Measurements from ENCODE around the gene CDH4. TPM values are rescaled to one million over a fixed set of nuclear protein-coding genes. Genes with fewer than 3 reads are reported as not detected.

The CDH4 gene
- total RNA-seq, 1 experiment from 2014 or later, result not detected

GRCh38 chr20:61321481-61321880 is 69.4 kb downstream of the CDH4 start:
- no TSS peak for BruUV-seq (replicated peaks)
- no peaks in the 10 kb centered on the region for H3K36me3 Mint-ChIP-seq (ENCODE audit: insufficient read depth, unreplicated experiment)
- Histone ChIP-seq H3K27me3 (replicated peaks; ENCODE audit: control insufficient read depth, insufficient read depth, low read length) (no peaks in the 10 kb centered on the region; the same call in 1 of the 2 replicates), H3K9me3 (no peaks in the 10 kb centered on the region), H3K4me1 (no peaks in the 10 kb centered on the region), H3K36me3 (ENCODE audit: control insufficient read depth, insufficient read depth, low read length) (no peaks in the 10 kb centered on the region), H3K4me3 (ENCODE audit: low read depth, low read length) (no peak overlapping the region)
- no peak for DNase-seq
- no peak overlapping the region for H3K4me3 Mint-ChIP-seq (ENCODE audit: unreplicated experiment)
- TF ChIP-seq CTCF (IDR thresholded peaks at IDR 0.05; ENCODE audit: insufficient read depth in 1 of 2, low read depth in 1 of 2, low read length in 1 of 2, severe bottlenecking in 1 of 2, unreplicated experiment in 1 of 2), result no peak
- POLR2A ChIA-PET, result no interaction called here
- intact Hi-C loops (cut with micrococcal nuclease; ENCODE audit: unreplicated experiment), result no loop called here
- peaks cover 27% of the 10 kb centered on the region for H3K27me3 Mint-ChIP-seq (ENCODE audit: insufficient read depth, unreplicated experiment)
- no peaks in the 10 kb centered on the region for H3K4me1 Mint-ChIP-seq (ENCODE audit: low read depth, unreplicated experiment)
- CTCF ChIA-PET, result interaction anchor here (0.6 kb wide), 1 partner anchor 577 kb away, joined by 3 read pairs; no protein-coding TSS in a partner anchor
- H3K9me3 Mint-ChIP-seq (ENCODE audit: unreplicated experiment), result no peaks in the 10 kb centered on the region
- no peak overlapping the region for H3K27ac Mint-ChIP-seq (ENCODE audit: unreplicated experiment)

- H3K9me3 Mint-ChIP-seq (ENCODE audit: unreplicated experiment), result no peaks in the 10 kb centered on the region
- DNase-seq, result no peak
- Histone ChIP-seq H3K9me3 (no peaks in the 10 kb centered on the region), H3K4me1 (no peaks in the 10 kb centered on the region), H3K27me3 (replicated peaks; ENCODE audit: control insufficient read depth, insufficient read depth, low read length) (no peaks in the 10 kb centered on the region; the same call in 1 of the 2 replicates), H3K36me3 (ENCODE audit: control insufficient read depth, insufficient read depth, low read length) (no peaks in the 10 kb centered on the region), H3K4me3 (ENCODE audit: low read depth, low read length) (no peak overlapping the region)
- no TSS peak for BruUV-seq (replicated peaks)
- TF ChIP-seq CTCF (IDR thresholded peaks at IDR 0.05; ENCODE audit: insufficient read depth in 1 of 2, low read depth in 1 of 2, low read length in 1 of 2, severe bottlenecking in 1 of 2, unreplicated experiment in 1 of 2), result no peak
- ChIA-PET POLR2A (no interaction called here), CTCF (no interaction called here)
- H3K4me1 Mint-ChIP-seq (ENCODE audit: low read depth, unreplicated experiment), result no peaks in the 10 kb centered on the region
- no peak overlapping the region for H3K27ac Mint-ChIP-seq (ENCODE audit: unreplicated experiment)
- peaks cover 24% of the 10 kb centered on the region for H3K27me3 Mint-ChIP-seq (ENCODE audit: insufficient read depth, unreplicated experiment)
- no peak overlapping the region for H3K4me3 Mint-ChIP-seq (ENCODE audit: unreplicated experiment)
- H3K36me3 Mint-ChIP-seq (ENCODE audit: insufficient read depth, unreplicated experiment), result no peaks in the 10 kb centered on the region
- intact Hi-C loops (cut with micrococcal nuclease; ENCODE audit: unreplicated experiment), result no loop called here
These were observed 70.2 kb downstream of the CDH4 start for GRCh38 chr20:61322151-61322865.

GRCh38 chr20:61324906-61325305 is 72.8 kb downstream of the CDH4 start:
- H3K9me3 Mint-ChIP-seq (ENCODE audit: unreplicated experiment), result no peaks in the 10 kb centered on the region
- no peaks in the 10 kb centered on the region for H3K4me1 ChIP-seq
- no peak for TF ChIP-seq CTCF (IDR thresholded peaks at IDR 0.05; ENCODE audit: insufficient read depth in 1 of 2, low read depth in 1 of 2, low read length in 1 of 2, severe bottlenecking in 1 of 2, unreplicated experiment in 1 of 2)
- POLR2A ChIA-PET, result no interaction called here
- no peaks in the 10 kb centered on the region for H3K36me3 ChIP-seq (ENCODE audit: control insufficient read depth, insufficient read depth, low read length)
- H3K27me3 Mint-ChIP-seq (ENCODE audit: insufficient read depth, unreplicated experiment), result peaks cover 22% of the 10 kb centered on the region
- CTCF ChIA-PET, result no interaction called here
- no peaks in the 10 kb centered on the region for H3K4me1 Mint-ChIP-seq (ENCODE audit: low read depth, unreplicated experiment)
- H3K27ac Mint-ChIP-seq (ENCODE audit: unreplicated experiment), result no peak overlapping the region
- no peak for DNase-seq
- intact Hi-C loops (cut with micrococcal nuclease; ENCODE audit: unreplicated experiment), result no loop called here
- no peak overlapping the region for H3K4me3 Mint-ChIP-seq (ENCODE audit: unreplicated experiment)
- H3K36me3 Mint-ChIP-seq (ENCODE audit: insufficient read depth, unreplicated experiment), result no peaks in the 10 kb centered on the region
- no peaks in the 10 kb centered on the region; the same call in 1 of the 2 replicates for H3K27me3 ChIP-seq (replicated peaks; ENCODE audit: control insufficient read depth, insufficient read depth, low read length)
- BruUV-seq (replicated peaks), result no TSS peak
- no peak overlapping the region for H3K4me3 ChIP-seq (ENCODE audit: low read depth, low read length)
- no peaks in the 10 kb centered on the region for H3K9me3 ChIP-seq
